ENCODE measurements around the gene UBASH3B.
"Not testable (repeated sequence)": the region's sequence is repeated elsewhere in the genome, so short reads cannot be mapped to it uniquely, and the experiment has no call there.

Gene UBASH3B

DNA sequence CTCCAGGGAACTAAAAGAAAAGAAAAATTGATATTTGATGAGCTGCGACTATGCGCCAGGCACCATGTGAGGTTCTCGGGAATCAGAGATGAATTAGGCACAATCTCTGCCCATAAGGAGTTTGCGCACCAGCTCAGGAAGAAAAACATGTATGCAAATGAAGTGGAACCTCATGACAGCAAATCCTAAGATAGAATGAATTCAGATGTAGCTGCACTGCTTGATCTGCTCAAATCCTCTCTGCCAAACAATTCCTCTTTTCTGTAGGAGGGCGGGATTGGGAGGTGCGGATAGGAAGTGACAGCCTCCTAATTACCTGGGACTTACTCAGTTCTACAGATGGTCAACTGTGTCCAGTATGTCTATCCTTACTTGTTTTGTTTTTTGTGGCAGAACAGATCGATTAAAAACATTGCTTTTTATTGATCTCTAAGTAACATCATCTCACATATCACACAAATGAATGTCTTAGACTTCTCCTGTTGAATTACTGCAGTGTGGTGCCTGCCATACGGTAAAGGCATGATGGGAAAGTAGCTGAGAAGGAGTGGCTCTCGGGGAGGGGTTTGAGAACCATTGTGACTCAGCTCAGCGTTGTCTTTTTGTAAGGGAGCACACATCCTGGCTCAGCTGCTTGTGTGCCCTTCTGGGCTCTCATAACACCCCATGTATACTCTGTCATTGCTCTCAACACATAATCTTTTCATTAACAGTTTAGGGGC is 196.7 kb downstream of the UBASH3B start:
- DNase-seq (ENCODE audit: low read depth in 2 of 2), result no peak

DNA sequence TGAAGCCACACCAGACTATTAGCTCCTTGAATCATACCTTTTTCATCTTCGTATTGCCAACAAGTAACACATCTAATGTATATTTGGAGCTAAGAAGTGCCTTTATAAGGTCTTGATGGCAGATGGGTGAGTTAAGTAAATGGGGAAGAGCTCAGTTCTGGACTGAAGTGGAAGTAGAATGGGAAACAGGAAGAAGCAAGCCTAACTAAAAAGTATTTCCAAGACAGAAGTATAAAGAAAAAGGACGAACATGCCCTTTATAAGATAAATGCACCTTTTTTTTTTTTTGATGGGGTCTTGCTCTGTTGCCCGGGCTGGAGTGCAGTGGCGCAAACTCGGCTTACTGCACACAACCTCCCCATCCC is 197.3 kb downstream of the UBASH3B start:
- no peak for DNase-seq (ENCODE audit: low read depth in 2 of 2)

- no peak for DNase-seq (ENCODE audit: low read depth in 2 of 2)
These were observed 197.7 kb downstream of the UBASH3B start for GRCh38 chr11:122853261-122853660.

- no peak for DNase-seq (ENCODE audit: low read depth in 2 of 2)
These were observed 198.5 kb downstream of the UBASH3B start for GRCh38 chr11:122853971-122854446.

GRCh38 chr11:122861631-122862030 is 206.1 kb downstream of the UBASH3B start:
- no peak for DNase-seq (ENCODE audit: low read depth in 2 of 2)

- DNase-seq (ENCODE audit: low read depth in 2 of 2), result no peak
These were observed 206.6 kb downstream of the UBASH3B start for GRCh38 chr11:122862091-122862490.

- not testable (repeated sequence) for DNase-seq (ENCODE audit: low read depth in 2 of 2)
These were observed 207.6 kb downstream of the UBASH3B start for GRCh38 chr11:122863154-122863553.

- no peak for DNase-seq (ENCODE audit: low read depth in 2 of 2)
These were observed 208.3 kb downstream of the UBASH3B start for GRCh38 chr11:122863704-122864326.
